Esophagus (tissue), 2 donors: Measurements from ENCODE around the gene SPDEF. TPM values are rescaled to one million over a fixed set of nuclear protein-coding genes. Genes with fewer than 3 reads are reported as not detected.

Source experiments
- H3K27ac ChIP-seq, 2 donors: one replicate each; pipeline ENCODE4 v1.5.1; 2013; ENCODE audit warnings: low read depth in 2 of 2, mild to moderate bottlenecking in 2 of 2, inconsistent platforms in 1 of 2, low read length in 1 of 2, moderate library complexity in 1 of 2
- H3K27me3 ChIP-seq, 2 donors: one replicate each; pipeline ENCODE4 v1.6.1; 2013; ENCODE audit warnings: low read length in 2 of 2, control low read depth in 1 of 2, mild to moderate bottlenecking in 1 of 2; ENCODE audit not compliant: insufficient read depth in 2 of 2, control insufficient read depth in 1 of 2
- H3K36me3 ChIP-seq, 2 donors: one replicate each; pipeline ENCODE4 v1.6.1; 2013; ENCODE audit warnings: low read length in 1 of 2; ENCODE audit not compliant: control insufficient read depth in 2 of 2, insufficient read depth in 2 of 2
- H3K4me1 ChIP-seq, 2 donors: one replicate each; pipeline ENCODE4 v1.6.1; 2013; ENCODE audit warnings: low read length in 1 of 2; ENCODE audit not compliant: control insufficient read depth in 2 of 2, insufficient read depth in 2 of 2
- H3K4me3 ChIP-seq, 2 donors: one replicate each; pipeline ENCODE4 v1.5.1; 2013; ENCODE audit warnings: low read length in 2 of 2, mild to moderate bottlenecking in 2 of 2, low read depth in 1 of 2, moderate library complexity in 1 of 2
- H3K9me3 ChIP-seq, 2 donors: one replicate each; pipeline ENCODE4 v1.6.1; 2013; ENCODE audit warnings: mild to moderate bottlenecking in 2 of 2, low read depth in 1 of 2, low read length in 1 of 2, moderate library complexity in 1 of 2; ENCODE audit not compliant: control insufficient read depth in 2 of 2, insufficient read depth in 1 of 2
- WGBS, 2 donors: extraction: QIAGEN DNeasy Blood & Tissue Kit; methylation state at CpG; one replicate each; pipeline ENCODE4 v1.1.7; 2013; 5-methylcytosine and 5-hydroxymethylcytosine counted together
- polyA plus RNA-seq, 2 donors: library from polyadenylated mRNA; stranded (reverse); fragments of 200-250 nt; gene quantifications; one replicate each; pipeline ENCODE4 v1.2.3, GENCODE V29; 2013
- donor health status: healthy with polysubstance abuse.
- donor health status: Bipolar disorder and iron deficiency.

Gene SPDEF
- polyA plus RNA-seq, 2 donors: 0.08 TPM

- Histone ChIP-seq H3K9me3 (no peaks in the 10 kb centered on the region), H3K27ac (no peak overlapping the region), H3K4me3 (no peak overlapping the region), H3K4me1 (peaks cover 0 to 3% of the 10 kb centered on the region in 2 donors), H3K27me3 (no peaks in the 10 kb centered on the region), H3K36me3 (no peaks in the 10 kb centered on the region)
- WGBS, 2 donors: 71 to 76% methylated on average over 5 of the region's 5 CpGs
These were observed 15.9 kb downstream of the SPDEF start for GRCh38 chr6:34540222-34540621.

DNA sequence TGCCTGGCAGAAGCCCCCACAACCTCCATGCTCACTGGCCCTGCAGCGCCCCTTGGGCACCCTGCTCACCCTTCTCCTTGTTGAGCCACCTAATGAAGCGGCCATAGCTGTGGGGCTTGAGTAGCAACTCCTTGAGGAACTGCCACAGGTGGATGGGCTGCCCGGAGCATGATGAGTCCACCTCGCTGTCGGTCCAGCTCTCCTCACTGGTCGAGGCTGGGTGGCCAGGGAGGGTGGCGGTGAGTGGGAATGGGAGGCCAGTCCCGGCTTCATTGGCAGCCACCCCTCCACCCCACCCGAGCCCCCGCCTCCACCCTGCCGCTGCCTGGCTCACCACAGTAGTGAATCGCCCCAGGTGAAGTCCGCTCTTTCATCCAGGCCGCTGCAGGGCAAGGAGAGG is 16.9 kb downstream of the SPDEF start:
- H3K9me3 ChIP-seq: no peaks in the 10 kb centered on the region
- no peaks in the 10 kb centered on the region for H3K36me3 ChIP-seq
- H3K4me3 ChIP-seq: no peak overlapping the region
- 73 to 74% methylated on average over 14 of the region's 14 CpGs for WGBS, 2 donors
- no peak overlapping the region for H3K27ac ChIP-seq
- H3K27me3 ChIP-seq: no peaks in the 10 kb centered on the region
- peaks cover 0 to 3% of the 10 kb centered on the region in 2 donors for H3K4me1 ChIP-seq

DNA sequence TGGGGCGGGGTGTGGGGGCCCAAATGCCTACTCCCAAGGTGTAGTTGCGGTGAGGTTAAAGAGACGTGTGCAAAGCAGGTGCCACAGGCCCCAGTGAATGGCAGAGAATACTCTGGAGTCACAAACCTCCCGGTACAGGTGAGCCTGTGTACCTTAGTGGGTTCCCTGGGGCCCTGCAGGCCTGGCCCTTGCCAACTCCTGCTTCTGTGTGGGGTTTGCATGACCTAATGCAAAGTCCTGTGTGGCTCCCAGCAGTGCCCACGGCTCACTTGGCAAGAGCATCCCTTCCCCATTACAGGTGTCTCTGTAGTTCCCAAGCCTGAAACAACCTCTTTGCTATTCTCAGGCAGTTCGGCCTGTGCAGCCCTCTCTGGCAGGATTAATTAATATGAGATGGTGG is 17.5 kb downstream of the SPDEF start:
- H3K27ac ChIP-seq: no peak overlapping the region
- H3K9me3 ChIP-seq: no peaks in the 10 kb centered on the region
- WGBS, 2 donors: 74 to 84% methylated on average over 6 of the region's 6 CpGs
- peaks cover 0 to 3% of the 10 kb centered on the region in 2 donors for H3K4me1 ChIP-seq
- H3K27me3 ChIP-seq: no peaks in the 10 kb centered on the region
- H3K4me3 ChIP-seq: no peak overlapping the region
- no peaks in the 10 kb centered on the region for H3K36me3 ChIP-seq

DNA sequence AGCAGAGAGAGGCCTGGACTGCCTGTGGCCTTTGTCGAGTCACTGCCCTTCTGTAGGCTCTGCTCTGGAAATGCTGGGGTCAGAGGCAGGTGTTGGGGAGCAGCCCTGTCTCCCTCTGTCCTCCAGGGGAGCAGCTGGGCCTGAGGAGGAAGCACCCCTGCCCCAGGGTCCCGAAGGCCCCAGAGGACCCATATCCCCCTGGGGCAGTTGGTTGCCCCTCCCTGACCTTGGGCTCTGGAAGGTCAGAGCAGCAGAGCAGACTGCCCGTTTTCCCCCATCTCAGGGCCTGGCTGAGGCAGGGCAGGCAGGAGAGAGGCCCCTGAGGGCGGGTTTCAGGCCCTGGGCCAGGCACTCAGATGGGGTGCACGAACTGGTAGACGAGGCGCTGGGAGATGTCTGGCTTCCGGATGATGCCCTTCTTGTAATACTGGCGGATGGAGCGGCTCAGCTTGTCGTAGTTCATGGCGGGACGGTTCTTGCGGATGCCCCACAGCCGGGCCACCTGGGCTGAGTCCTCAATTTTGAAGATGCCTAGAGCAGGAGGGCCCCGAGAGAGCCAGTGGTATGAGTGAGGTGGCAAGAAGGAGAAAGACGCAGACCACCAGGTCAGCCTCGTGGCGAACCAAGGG is 18.1 kb downstream of the SPDEF start:
- Histone ChIP-seq H3K4me3 (no peak overlapping the region), H3K9me3 (no peaks in the 10 kb centered on the region), H3K4me1 (peaks cover 0 to 3% of the 10 kb centered on the region in 2 donors), H3K27ac (no peak overlapping the region), H3K27me3 (no peaks in the 10 kb centered on the region), H3K36me3 (no peaks in the 10 kb centered on the region)
- 87 to 89% methylated on average over 19 of the region's 19 CpGs for WGBS, 2 donors

- H3K4me1 ChIP-seq: peaks cover 0 to 3% of the 10 kb centered on the region in 2 donors
- no peaks in the 10 kb centered on the region for H3K27me3 ChIP-seq
- no peaks in the 10 kb centered on the region for H3K36me3 ChIP-seq
- H3K9me3 ChIP-seq: no peaks in the 10 kb centered on the region
- H3K4me3 ChIP-seq: no peak overlapping the region
- WGBS, 2 donors: 85 to 86% methylated on average over 15 of the region's 15 CpGs
- H3K27ac ChIP-seq: no peak overlapping the region
These were observed 18.9 kb downstream of the SPDEF start for GRCh38 chr6:34536959-34537848.

GRCh38 chr6:34536251-34536958 is 19.7 kb downstream of the SPDEF start:
- Histone ChIP-seq H3K9me3 (no peaks in the 10 kb centered on the region), H3K36me3 (no peaks in the 10 kb centered on the region), H3K27me3 (no peaks in the 10 kb centered on the region), H3K4me3 (no peak overlapping the region), H3K4me1 (peaks cover 0 to 3% of the 10 kb centered on the region in 2 donors), H3K27ac (no peak overlapping the region)
- 50 to 58% methylated on average over 3 of the region's 3 CpGs for WGBS, 2 donors

- H3K27ac ChIP-seq: no peak overlapping the region
- WGBS, 2 donors: 77 to 80% methylated on average over 11 of the region's 11 CpGs
- H3K27me3 ChIP-seq: no peaks in the 10 kb centered on the region
- H3K4me1 ChIP-seq: peaks cover 0 to 3% of the 10 kb centered on the region in 2 donors
- H3K9me3 ChIP-seq: no peaks in the 10 kb centered on the region
- H3K4me3 ChIP-seq: no peak overlapping the region
- no peaks in the 10 kb centered on the region for H3K36me3 ChIP-seq
These were observed 20.5 kb downstream of the SPDEF start for GRCh38 chr6:34535646-34536045.

GRCh38 chr6:34535199-34535598 is 20.9 kb downstream of the SPDEF start:
- Histone ChIP-seq H3K27ac (no peak overlapping the region), H3K4me1 (peaks cover 0 to 3% of the 10 kb centered on the region in 2 donors), H3K36me3 (no peaks in the 10 kb centered on the region), H3K27me3 (no peaks in the 10 kb centered on the region), H3K4me3 (no peak overlapping the region), H3K9me3 (no peaks in the 10 kb centered on the region)
- WGBS, 2 donors: 90 to 92% methylated on average over 6 of the region's 6 CpGs

GRCh38 chr6:34534656-34535055 is 21.5 kb downstream of the SPDEF start:
- Histone ChIP-seq H3K9me3 (no peaks in the 10 kb centered on the region), H3K27me3 (no peaks in the 10 kb centered on the region), H3K36me3 (no peaks in the 10 kb centered on the region), H3K4me1 (peaks cover 0 to 3% of the 10 kb centered on the region in 2 donors), H3K4me3 (no peak overlapping the region), H3K27ac (no peak overlapping the region)
- WGBS, 2 donors: 82 to 87% methylated on average over 16 of the region's 16 CpGs
